Ishikawa (cell line): ENCODE measurements around the gene DTNBP1.

Source experiments
- CEBPB ChIP-seq: IDR thresholded peaks from 2 replicates; pipeline ENCODE4 v1.6.1; 2012
- CREB1 ChIP-seq: IDR thresholded peaks from 2 replicates; pipeline ENCODE4 v1.6.1; 2012; ENCODE audit warnings: low read depth
- EGR1 ChIP-seq: IDR thresholded peaks from 2 replicates; pipeline ENCODE4 v1.6.1; 2012
- EP300 ChIP-seq: IDR thresholded peaks from 2 replicates; pipeline ENCODE4 v1.6.1; 2012; ENCODE audit warnings: borderline replicate concordance
- FOXM1 ChIP-seq: IDR thresholded peaks from 2 replicates; pipeline ENCODE4 v1.6.1; 2012; ENCODE audit warnings: low read depth, borderline replicate concordance
- MAX ChIP-seq: IDR thresholded peaks from 2 replicates; pipeline ENCODE4 v1.6.1; 2012
- NFIC ChIP-seq: IDR thresholded peaks from 2 replicates; pipeline ENCODE4 v1.6.1; 2012
- RAD21 ChIP-seq: IDR thresholded peaks from 2 replicates; pipeline ENCODE4 v1.6.1; 2012; ENCODE audit warnings: low read depth
- REST ChIP-seq: IDR thresholded peaks from 2 replicates; pipeline ENCODE4 v1.6.1; 2012; ENCODE audit warnings: low read depth, mild to moderate bottlenecking
- TAF1 ChIP-seq: IDR thresholded peaks from 2 replicates; pipeline ENCODE4 v1.6.1; 2012; ENCODE audit warnings: low read depth, mild to moderate bottlenecking
- TCF12 ChIP-seq: IDR thresholded peaks from 2 replicates; pipeline ENCODE4 v1.6.1; 2012; ENCODE audit warnings: low read depth
- TEAD4 ChIP-seq: IDR thresholded peaks from 2 replicates; pipeline ENCODE4 v1.6.1; 2012
- USF1 ChIP-seq: IDR thresholded peaks from 2 replicates; pipeline ENCODE4 v1.6.1; 2012
- YY1 ChIP-seq: IDR thresholded peaks from 2 replicates; pipeline ENCODE4 v1.6.1; 2012; ENCODE audit warnings: low read depth
- ZBTB7A ChIP-seq: IDR thresholded peaks from 2 replicates; pipeline ENCODE4 v1.6.1; 2012; ENCODE audit warnings: low read depth

Gene DTNBP1

GRCh38 chr6:15556711-15557110 lies 106.1 kb downstream of the DTNBP1 start:
- TF ChIP-seq EP300 (no peak), CEBPB (no peak), USF1 (no peak), ZBTB7A (no peak), RAD21 (no peak), TAF1 (no peak), REST (no peak), FOXM1 (no peak), CREB1 (no peak), TEAD4 (no peak)

- TF ChIP-seq REST, result no peak
- no peak for TF ChIP-seq TCF12
- no peak for TF ChIP-seq CEBPB
- no peak for TF ChIP-seq RAD21
- no peak for TF ChIP-seq EGR1
- TF ChIP-seq TAF1, result no peak
These were observed 107.5 kb downstream of the DTNBP1 start for GRCh38 chr6:15555101-15556038.

GRCh38 chr6:15554728-15555100 lies 108.1 kb downstream of the DTNBP1 start:
- TF ChIP-seq CREB1, result no peak
- no peak for TF ChIP-seq REST
- TF ChIP-seq EP300, result no peak
- TF ChIP-seq ZBTB7A, result no peak
- TF ChIP-seq YY1, result no peak

- TF ChIP-seq EGR1 (no peak), MAX (no peak), USF1 (no peak), EP300 (no peak), FOXM1 (no peak), CREB1 (no peak), NFIC (no peak), REST (no peak), TEAD4 (no peak), TCF12 (no peak), CEBPB (no peak), YY1 (no peak), ZBTB7A (no peak), RAD21 (no peak), TAF1 (no peak)
These were observed 109.0 kb downstream of the DTNBP1 start for GRCh38 chr6:15553736-15554294.
